T-cell (primary cell): ENCODE results near the gene GOLGA6A. TPM values are rescaled to one million over a fixed set of nuclear protein-coding genes. Genes with fewer than 3 reads are reported as not detected.

Source experiments
- ATAC-seq, 4 experiments: fragments of 200-7000 bp in 3 of 4; fragments of 150-1000 bp in 1 of 4; cut with Tn5 transposase; replicated peaks in 1 of 4; 1 replicate in 3 of 4; 2 replicates in 1 of 4; pipeline ENCODE4 v1.10.0; 2021; ENCODE audit warnings: moderate library complexity in 3 of 4, mild to moderate bottlenecking in 2 of 4, moderate number of reproducible peaks in 1 of 4
- CTCF ChIA-PET, 2 donors: fragments of 300-600 bp; sonication (Branson Sonifier 250); formaldehyde crosslinking; loops; one replicate each; lab custom pipeline; 2022; ENCODE audit warnings: antibody characterized with exemption in 2 of 2; lab: Charles Lee
- POLR2A ChIA-PET, 2 donors: fragments of 300-600 bp; sonication (Branson Sonifier 250); formaldehyde crosslinking; loops; one replicate each; lab custom pipeline; 2022; ENCODE audit warnings: antibody characterized with exemption in 2 of 2; lab: Charles Lee
- DNase-seq, 35 experiments: peaks; one replicate each; pipeline versions ENCODE4 v3.0.0 to v3.0.0-alpha.2; 2013 to 2023
- H3K27ac ChIP-seq: one replicate; pipeline ENCODE4 v1.5.1; 2013; ENCODE audit warnings: low read length
- H3K27me3 ChIP-seq, 2 experiments: replicated peaks in 1 of 2; 1 replicate in 1 of 2; 2 replicates in 1 of 2; pipeline versions ENCODE4 v1.6.1 to v1.7.0; 2013; ENCODE audit warnings: low read length in 1 of 2, mixed read lengths in 1 of 2; ENCODE audit not compliant: control insufficient read depth in 2 of 2, insufficient read depth in 2 of 2; ENCODE audit errors: extremely low read depth in 1 of 2
- H3K36me3 ChIP-seq, 2 donors: 1 replicate in 1 of 2; 2 replicates in 1 of 2; pipeline versions ENCODE4 v1.6.1 to v1.7.0; 2013; ENCODE audit warnings: low read length in 1 of 2; ENCODE audit not compliant: control insufficient read depth in 2 of 2, insufficient read depth in 1 of 2; ENCODE audit errors: extremely low read depth in 1 of 2
- H3K4me1 ChIP-seq, 2 experiments: 1 replicate in 1 of 2; 2 replicates in 1 of 2; pipeline versions ENCODE4 v1.6.1 to v1.7.0; 2013; ENCODE audit warnings: low read length in 2 of 2, mixed read lengths in 1 of 2; ENCODE audit not compliant: insufficient read depth in 2 of 2, control insufficient read depth in 1 of 2; ENCODE audit errors: extremely low read depth in 1 of 2
- H3K4me3 ChIP-seq, 2 donors: 1 replicate in 1 of 2; 2 replicates in 1 of 2; pipeline versions ENCODE4 v1.5.1 to v1.7.0; 2013; ENCODE audit warnings: mild to moderate bottlenecking in 2 of 2, low read length in 1 of 2, moderate library complexity in 1 of 2; ENCODE audit not compliant: control insufficient read depth in 1 of 2; ENCODE audit errors: extremely low read depth in 1 of 2
- H3K9me3 ChIP-seq: 2 replicates; pipeline ENCODE4 v1.7.0; 2013
- H3K27ac Mint-ChIP-seq, 2 donors: one replicate each; pipeline ENCODE4 v1.8.0; 2020 to 2021; ENCODE audit warnings: mild to moderate bottlenecking in 2 of 2, mixed read lengths in 2 of 2
- H3K27me3 Mint-ChIP-seq, 2 donors: one replicate each; pipeline ENCODE4 v1.8.0; 2021 to 2022; ENCODE audit warnings: mixed read lengths in 2 of 2
- H3K36me3 Mint-ChIP-seq: one replicate; pipeline ENCODE4 v1.8.0; 2021; ENCODE audit warnings: mixed read lengths
- H3K4me1 Mint-ChIP-seq, 3 donors: one replicate each; pipeline ENCODE4 v1.8.0; 2020 to 2022; ENCODE audit warnings: mixed read lengths in 3 of 3, mild to moderate bottlenecking in 1 of 3
- H3K4me3 Mint-ChIP-seq, 3 donors: one replicate each; pipeline ENCODE4 v1.8.0; 2020 to 2022; ENCODE audit warnings: mild to moderate bottlenecking in 3 of 3, mixed read lengths in 3 of 3, moderate library complexity in 3 of 3
- H3K9me3 Mint-ChIP-seq, 3 donors: one replicate each; pipeline ENCODE4 v1.8.0; 2020 to 2022; ENCODE audit warnings: mixed read lengths in 3 of 3
- WGBS: methylation state at CpG from one replicate; pipeline ENCODE4 v1.1.5; 2013; ENCODE audit warnings: missing lambda C conversion rate; ENCODE audit not compliant: insufficient coverage; 5-methylcytosine and 5-hydroxymethylcytosine counted together
- total RNA-seq, 35 experiments: library from RNA in 6 of 35; stranded (reverse) in 6 of 35; fragments of 120-200 nt in 1 of 35; gene quantifications; one replicate each; pipeline versions ENCODE4 v1.2.1 to v1.2.4 and lab custom pipeline; 2013 to 2026

The GOLGA6A gene
- total RNA-seq, 5 donors from 2014 or later (not counting 1 experiment from before 2014, with no cell fraction given), result 0.13 to 0.50 (median 0.37) TPM; not detected in 2

DNA sequence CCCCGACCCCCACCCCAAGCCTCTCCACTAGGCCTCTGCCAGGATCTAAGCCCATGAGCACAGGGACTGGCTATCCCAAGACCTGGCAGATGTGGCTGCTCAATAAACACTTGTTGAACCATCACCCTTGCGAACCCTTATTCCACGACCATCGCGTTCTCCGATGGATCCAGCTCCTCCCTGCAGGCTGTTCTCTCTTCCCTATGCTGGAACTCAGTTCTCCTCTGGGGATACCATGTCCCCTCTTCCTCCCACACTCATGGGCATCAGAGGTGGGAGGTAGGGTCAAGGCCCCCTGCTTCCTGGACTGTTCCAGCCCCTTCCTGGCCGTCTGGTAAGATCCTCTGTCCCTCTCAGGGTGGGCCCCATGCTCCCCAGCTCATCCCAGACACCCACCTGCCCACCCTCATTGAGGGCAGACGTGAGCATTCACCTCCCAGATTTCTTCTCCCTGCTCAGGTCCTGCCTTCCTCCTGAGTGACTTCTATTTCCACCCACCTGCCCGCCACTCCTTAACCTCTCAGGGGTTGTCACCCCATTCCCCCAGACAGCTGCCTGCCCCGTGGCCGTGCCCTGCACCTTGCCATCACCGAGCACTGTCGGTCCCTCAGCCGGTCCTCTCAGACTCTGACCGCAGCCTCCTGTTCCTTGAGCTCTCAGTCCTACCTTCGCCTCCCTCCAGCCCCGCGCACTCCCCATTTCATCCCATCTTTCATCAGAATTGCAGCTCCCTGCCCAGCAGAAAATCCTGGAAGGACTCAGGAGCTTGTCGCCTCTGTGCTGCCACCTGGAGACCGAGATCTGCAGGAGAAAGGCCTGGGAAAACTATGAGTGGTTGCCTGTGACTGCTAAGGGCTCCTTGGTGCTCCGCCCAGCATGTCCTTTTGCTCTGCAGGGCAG, 45.8 kb downstream of the GOLGA6A start:
- H3K36me3 ChIP-seq, result peaks cover 20 to 62% of the 10 kb centered on the region in 2 donors
- 97% methylated on average over 16 of the region's 21 CpGs for WGBS
- H3K36me3 Mint-ChIP-seq, result peaks cover 44% of the 10 kb centered on the region

DNA sequence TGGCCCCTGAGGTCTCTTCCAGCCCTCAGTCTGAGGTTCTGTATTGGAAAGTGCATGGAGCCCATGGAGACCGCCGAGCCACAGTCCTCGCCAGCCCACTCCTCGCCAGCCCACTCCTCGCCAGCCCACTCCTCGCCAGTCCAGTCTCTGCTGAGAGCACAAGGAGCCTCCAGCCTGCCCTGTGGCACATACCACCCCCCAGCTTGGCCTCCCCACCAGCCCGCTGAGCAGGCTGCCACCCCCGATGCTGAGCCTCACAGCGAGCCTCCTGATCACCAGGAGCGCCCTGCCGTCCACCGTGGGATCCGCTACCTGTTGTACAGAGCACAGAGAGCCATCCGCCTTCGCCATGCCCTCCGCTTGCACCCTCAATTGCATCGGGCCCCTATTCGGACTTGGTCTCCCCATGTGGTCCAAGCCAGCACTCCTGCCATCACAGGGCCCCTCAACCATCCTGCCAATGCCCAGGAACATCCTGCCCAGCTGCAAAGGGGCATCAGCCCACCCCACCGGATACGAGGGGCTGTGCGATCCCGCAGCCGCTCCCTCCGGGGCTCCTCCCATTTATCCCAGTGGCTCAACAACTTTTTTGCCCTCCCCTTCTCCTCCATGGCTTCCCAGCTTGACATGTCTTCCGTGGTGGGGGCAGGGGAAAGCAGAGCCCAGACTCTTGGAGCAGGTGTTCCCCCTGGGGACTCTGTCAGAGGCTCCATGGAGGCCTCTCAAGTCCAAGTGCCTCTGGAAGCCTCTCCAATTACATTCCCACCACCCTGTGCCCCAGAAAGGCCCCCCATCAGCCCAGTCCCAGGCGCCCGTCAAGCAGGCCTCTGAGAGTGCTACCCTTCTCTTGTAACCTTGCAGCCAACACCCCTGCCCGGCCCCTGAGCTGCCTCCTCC, 47.0 kb downstream of the GOLGA6A start:
- H3K36me3 Mint-ChIP-seq, result peaks cover 47% of the 10 kb centered on the region
- 95% methylated on average over 28 of the region's 28 CpGs for WGBS
- CTCF ChIA-PET, result no interaction called here
- DNase-seq (no peak), ATAC-seq (no peak)
- Histone ChIP-seq H3K27me3 (no peaks in the 10 kb centered on the region), H3K4me3 (no peak overlapping the region), H3K27ac (no peak overlapping the region), H3K9me3 (no peaks in the 10 kb centered on the region), H3K4me1 (no peaks in the 10 kb centered on the region), H3K36me3 (peaks cover 20 to 66% of the 10 kb centered on the region in 2 donors)
- no peak overlapping the region for H3K27ac Mint-ChIP-seq
- no peaks in the 10 kb centered on the region for H3K9me3 Mint-ChIP-seq
- H3K4me1 Mint-ChIP-seq, result no peaks in the 10 kb centered on the region
- POLR2A ChIA-PET, result no interaction called here
- no peaks in the 10 kb centered on the region for H3K27me3 Mint-ChIP-seq
- H3K4me3 Mint-ChIP-seq, result no peak overlapping the region

More for the DNA sequence above, 45.8 kb downstream of the GOLGA6A start:
- H3K4me3 Mint-ChIP-seq, result no peak overlapping the region
- no peaks in the 10 kb centered on the region for H3K9me3 ChIP-seq
- DNase-seq (no peak), ATAC-seq (no peak)
- CTCF ChIA-PET, result no interaction called here
- H3K9me3 Mint-ChIP-seq, result no peaks in the 10 kb centered on the region
- H3K4me3 ChIP-seq, result no peak overlapping the region
- POLR2A ChIA-PET, result no interaction called here
- no peaks in the 10 kb centered on the region for H3K4me1 Mint-ChIP-seq
- no peaks in the 10 kb centered on the region for H3K27me3 Mint-ChIP-seq
- H3K27me3 ChIP-seq, result no peaks in the 10 kb centered on the region
- H3K27ac Mint-ChIP-seq, result peak overlapping the region in 1 of 2 donors; percentile 39
- H3K27ac ChIP-seq, result no peak overlapping the region
- no peaks in the 10 kb centered on the region for H3K4me1 ChIP-seq

DNA sequence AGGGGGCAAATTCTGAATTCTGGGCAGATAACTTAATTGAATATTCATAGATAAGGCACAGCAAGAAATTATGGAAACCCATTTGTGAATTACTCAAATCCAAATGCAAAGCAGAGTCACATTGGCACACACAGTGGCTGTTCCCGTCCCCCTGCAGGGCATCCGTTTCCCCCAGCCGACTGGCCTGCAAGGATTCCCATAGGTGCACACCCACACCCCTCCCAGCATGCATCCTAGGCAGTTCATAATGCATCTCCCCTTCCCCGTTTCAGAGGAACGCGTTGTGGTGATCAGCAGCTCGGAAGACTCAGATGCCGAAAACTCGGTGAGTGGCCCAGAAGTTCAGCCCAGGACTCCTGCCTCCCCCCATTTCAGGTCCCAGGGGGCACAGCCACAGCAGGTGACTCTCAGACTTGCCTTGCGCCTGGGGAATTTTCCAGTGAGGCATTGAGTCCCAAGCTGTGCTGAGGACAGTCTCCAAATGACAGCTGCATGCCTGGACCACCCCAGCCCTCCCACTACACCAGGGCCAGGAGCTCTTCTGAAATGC, 48.1 kb downstream of the GOLGA6A start:
- H3K27ac Mint-ChIP-seq, result no peak overlapping the region
- DNase-seq (no peak), ATAC-seq (no peak)
- H3K9me3 ChIP-seq, result no peaks in the 10 kb centered on the region
- no peak overlapping the region for H3K4me3 Mint-ChIP-seq
- no peaks in the 10 kb centered on the region for H3K4me1 ChIP-seq
- WGBS, result 95% methylated on average over 8 of the region's 10 CpGs
- ChIA-PET CTCF (no interaction called here), POLR2A (no interaction called here)
- H3K9me3 Mint-ChIP-seq, result no peaks in the 10 kb centered on the region
- H3K36me3 Mint-ChIP-seq, result peaks cover 47% of the 10 kb centered on the region
- no peak overlapping the region for H3K4me3 ChIP-seq
- H3K4me1 Mint-ChIP-seq, result no peaks in the 10 kb centered on the region
- H3K36me3 ChIP-seq, result peaks cover 20 to 73% of the 10 kb centered on the region in 2 donors
- no peak overlapping the region for H3K27ac ChIP-seq
- no peaks in the 10 kb centered on the region for H3K27me3 Mint-ChIP-seq
- no peaks in the 10 kb centered on the region for H3K27me3 ChIP-seq

DNA sequence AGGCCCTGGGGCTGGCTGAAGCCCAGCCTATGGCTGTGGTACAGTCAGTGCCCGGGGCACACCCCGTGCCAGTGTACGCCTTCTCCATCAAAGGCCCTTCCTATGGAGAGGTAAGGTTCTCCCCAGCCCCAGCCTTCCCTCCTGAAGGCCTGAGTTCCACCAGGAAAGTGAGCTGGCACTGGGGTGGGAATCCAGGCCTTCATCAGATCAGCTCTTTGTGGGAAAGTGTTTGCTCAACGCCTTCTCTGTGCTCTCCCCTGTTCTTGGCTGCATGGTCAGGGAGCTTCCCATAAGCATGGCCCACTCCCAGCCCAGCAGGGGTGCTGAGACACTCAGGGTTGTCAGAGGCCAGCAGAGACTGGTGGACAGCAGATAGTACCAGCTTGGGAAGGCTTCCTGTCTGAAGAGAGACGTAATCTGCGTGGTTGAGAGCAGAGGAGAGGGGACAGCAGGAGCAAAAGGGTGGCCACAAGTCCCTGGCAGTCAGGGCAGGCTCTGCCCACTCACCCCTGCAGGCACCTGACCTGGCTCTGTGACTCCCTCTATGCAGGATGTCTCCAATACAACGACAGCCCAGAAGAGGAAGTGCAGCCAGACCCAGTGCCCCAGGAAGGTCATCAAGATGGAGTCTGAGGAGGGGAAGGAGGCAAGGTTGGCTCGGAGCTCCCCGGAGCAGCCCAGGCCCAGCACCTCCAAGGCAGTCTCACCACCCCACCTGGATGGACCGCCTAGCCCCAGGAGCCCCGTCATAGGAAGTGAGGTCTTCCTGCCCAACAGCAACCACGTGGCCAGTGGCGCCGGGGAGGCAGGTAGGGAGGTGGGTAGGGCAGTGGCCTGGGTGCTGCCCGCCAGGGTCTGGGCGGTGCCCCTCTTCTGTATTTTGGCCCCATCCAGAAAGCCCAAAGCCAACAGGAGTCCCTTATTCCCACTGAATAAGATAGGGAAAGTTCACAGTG, 49.5 kb downstream of the GOLGA6A start:
- Mint-ChIP-seq H3K27ac (peak overlapping the region in 1 of 2 donors; percentile 44), H3K4me1 (no peaks in the 10 kb centered on the region), H3K9me3 (no peaks in the 10 kb centered on the region), H3K27me3 (no peaks in the 10 kb centered on the region), H3K4me3 (no peak overlapping the region), H3K36me3 (peaks cover 49% of the 10 kb centered on the region)
- ChIA-PET CTCF (no interaction called here), POLR2A (no interaction called here)
- 83% methylated on average over 2 of the region's 16 CpGs for WGBS
- ATAC-seq (no peak), DNase-seq (no peak)
- H3K36me3 ChIP-seq, result peaks cover 20 to 81% of the 10 kb centered on the region in 2 donors
- no peaks in the 10 kb centered on the region for H3K27me3 ChIP-seq
- no peak overlapping the region for H3K27ac ChIP-seq
- H3K9me3 ChIP-seq, result no peaks in the 10 kb centered on the region
- H3K4me3 ChIP-seq, result no peak overlapping the region
- H3K4me1 ChIP-seq, result no peaks in the 10 kb centered on the region

DNA sequence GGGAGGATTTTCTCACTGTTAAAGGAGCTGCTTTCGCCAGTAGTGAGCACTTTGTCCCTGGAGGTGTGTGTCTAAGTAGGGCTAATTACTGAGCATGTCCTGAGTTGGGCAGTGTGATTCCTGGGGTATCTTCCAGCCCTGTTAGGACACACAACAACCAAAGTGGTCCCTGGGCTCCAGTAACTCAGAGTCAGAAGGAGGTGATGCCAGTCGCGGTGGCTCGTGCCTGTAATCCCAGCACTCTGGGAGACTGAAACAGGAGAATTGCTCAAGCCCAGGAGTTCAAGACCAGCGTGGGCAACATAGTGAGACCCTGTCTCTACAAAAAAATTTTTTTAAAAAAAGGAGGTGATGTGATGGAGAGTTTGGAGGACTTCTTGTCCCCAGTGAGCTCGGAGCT, 50.3 kb downstream of the GOLGA6A start:
- Histone ChIP-seq H3K9me3 (no peaks in the 10 kb centered on the region), H3K4me3 (no peak overlapping the region), H3K36me3 (peaks cover 18 to 81% of the 10 kb centered on the region in 2 donors), H3K27ac (no peak overlapping the region), H3K4me1 (no peaks in the 10 kb centered on the region), H3K27me3 (no peaks in the 10 kb centered on the region)
- no peak for DNase-seq
- WGBS, result 100% methylated on average over 4 of the region's 6 CpGs
- POLR2A ChIA-PET, result no interaction called here
- no peaks in the 10 kb centered on the region for H3K9me3 Mint-ChIP-seq
- no peak overlapping the region for H3K27ac Mint-ChIP-seq
- no peaks in the 10 kb centered on the region for H3K4me1 Mint-ChIP-seq
- H3K4me3 Mint-ChIP-seq, result no peak overlapping the region
- H3K36me3 Mint-ChIP-seq, result peaks cover 44% of the 10 kb centered on the region
- no peak for ATAC-seq
- H3K27me3 Mint-ChIP-seq, result no peaks in the 10 kb centered on the region
- CTCF ChIA-PET, result interaction anchor here in 1 of 2 donors (0.5 kb wide), 1 partner anchor 37 kb away, joined by 4 read pairs; no protein-coding TSS in a partner anchor
